Neural progenitor cell (in vitro differentiated cells): ENCODE measurements around the gene IFFO2.

ENCODE experiments used
- EZH2 ChIP-seq: fragments of 200-600 bp; sonication (generic); IDR thresholded peaks from 2 replicates; pipeline ENCODE4 v1.6.1; 2017; ENCODE audit warnings: antibody characterized with exemption, mild to moderate bottlenecking, moderate library complexity
- EZH2phosphoT487 ChIP-seq: fragments of 200-600 bp; sonication (generic); IDR thresholded peaks from 2 replicates; pipeline ENCODE4 v1.6.1; 2017; ENCODE audit warnings: antibody characterized with exemption
- TF ChIP-seq, protein P1 (sequence below): fragments of 200-600 bp; sonication (generic); IDR thresholded peaks from 2 replicates; pipeline ENCODE4 v1.5.1; 2017; ENCODE audit warnings: antibody characterized with exemption, mild to moderate bottlenecking

DNA sequence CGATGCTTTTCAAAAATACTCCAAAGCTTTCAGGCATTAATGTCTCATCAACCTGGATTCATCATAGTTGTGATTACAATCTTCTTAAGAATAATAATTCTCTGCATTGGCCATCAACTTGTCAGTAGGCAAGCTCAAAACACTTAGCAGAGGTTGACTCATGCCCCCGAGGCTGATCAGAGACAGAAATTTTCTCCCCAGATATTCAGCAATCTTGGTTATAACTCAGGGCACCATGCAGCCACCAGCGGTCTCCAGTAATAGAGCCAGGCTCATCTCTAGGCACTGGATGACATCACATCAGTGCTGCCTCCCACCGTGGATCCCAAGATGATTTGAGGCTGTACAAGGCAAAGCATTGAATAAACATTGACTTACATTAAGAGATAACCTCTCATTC lies 14.3 kb upstream of the IFFO2 start:
- TF ChIP-seq, protein P1, sequence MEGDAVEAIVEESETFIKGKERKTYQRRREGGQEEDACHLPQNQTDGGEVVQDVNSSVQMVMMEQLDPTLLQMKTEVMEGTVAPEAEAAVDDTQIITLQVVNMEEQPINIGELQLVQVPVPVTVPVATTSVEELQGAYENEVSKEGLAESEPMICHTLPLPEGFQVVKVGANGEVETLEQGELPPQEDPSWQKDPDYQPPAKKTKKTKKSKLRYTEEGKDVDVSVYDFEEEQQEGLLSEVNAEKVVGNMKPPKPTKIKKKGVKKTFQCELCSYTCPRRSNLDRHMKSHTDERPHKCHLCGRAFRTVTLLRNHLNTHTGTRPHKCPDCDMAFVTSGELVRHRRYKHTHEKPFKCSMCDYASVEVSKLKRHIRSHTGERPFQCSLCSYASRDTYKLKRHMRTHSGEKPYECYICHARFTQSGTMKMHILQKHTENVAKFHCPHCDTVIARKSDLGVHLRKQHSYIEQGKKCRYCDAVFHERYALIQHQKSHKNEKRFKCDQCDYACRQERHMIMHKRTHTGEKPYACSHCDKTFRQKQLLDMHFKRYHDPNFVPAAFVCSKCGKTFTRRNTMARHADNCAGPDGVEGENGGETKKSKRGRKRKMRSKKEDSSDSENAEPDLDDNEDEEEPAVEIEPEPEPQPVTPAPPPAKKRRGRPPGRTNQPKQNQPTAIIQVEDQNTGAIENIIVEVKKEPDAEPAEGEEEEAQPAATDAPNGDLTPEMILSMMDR, result no peak
- TF ChIP-seq EZH2 (no peak), EZH2phosphoT487 (no peak)
